HG03135 (cell line): ENCODE data around the gene GAB3.

Experiments used
- ATAC-seq: cut with Tn5 transposase; IDR thresholded peaks from one replicate; pipeline ENCODE4 v1.9.1; 2021; ENCODE audit warnings: mild to moderate bottlenecking, moderate library complexity; ENCODE audit not compliant: unreplicated experiment

GAB3 gene

GRCh38 chrX:154750301-154751202 is at the start of gene GAB3:
TSS of gene GAB3 (minus strand) at chrX:154751077. CDS start at chrX:154751025, 52 bp downstream.
- peak; percentile 58 for ATAC-seq

GRCh38 chrX:154799556-154800348 is 48.9 kb upstream of the GAB3 start:
- ATAC-seq: no peak

GRCh38 chrX:154797006-154797405 is 46.1 kb upstream of the GAB3 start:
- no peak for ATAC-seq

- ATAC-seq: no peak
Observed at GRCh38 chrX:154795016-154795415, 44.1 kb upstream of the GAB3 start.

GRCh38 chrX:154793084-154793795 is 42.4 kb upstream of the GAB3 start:
- ATAC-seq: no peak

- no peak for ATAC-seq
Observed at GRCh38 chrX:154791939-154792338, 41.1 kb upstream of the GAB3 start.

GRCh38 chrX:154791467-154791866 is 40.6 kb upstream of the GAB3 start:
- no peak for ATAC-seq

- ATAC-seq: no peak
Observed at GRCh38 chrX:154785716-154786115, 34.8 kb upstream of the GAB3 start.

- no peak for ATAC-seq
Observed at GRCh38 chrX:154784149-154784995, 33.5 kb upstream of the GAB3 start.

- ATAC-seq: no peak
Observed at GRCh38 chrX:154780968-154781367, 30.1 kb upstream of the GAB3 start.

GRCh38 chrX:154779261-154779660 is 28.4 kb upstream of the GAB3 start:
- ATAC-seq: no peak

- ATAC-seq: no peak
Observed at GRCh38 chrX:154776753-154777152, 25.9 kb upstream of the GAB3 start.

- no peak for ATAC-seq
Observed at GRCh38 chrX:154775419-154776349, 24.8 kb upstream of the GAB3 start.

- no peak for ATAC-seq
Observed at GRCh38 chrX:154774622-154775021, 23.7 kb upstream of the GAB3 start.

- ATAC-seq: peak; percentile 79
Observed at GRCh38 chrX:154762537-154763296, 11.8 kb upstream of the GAB3 start, which contains the start of gene DKC1. TSS of gene DKC1 (plus strand) at chrX:154762864. CDS start at chrX:154762966, 102 bp downstream.

- no peak for ATAC-seq
Observed at GRCh38 chrX:154761977-154762536, 11.2 kb upstream of the GAB3 start.

- no peak for ATAC-seq
Observed at GRCh38 chrX:154758696-154759095, 7.8 kb upstream of the GAB3 start.

GRCh38 chrX:154751669-154752271 is 893 bp upstream of the GAB3 start:
- ATAC-seq: no peak
